Right lobe of liver (tissue), 6 donors: ENCODE data around the gene PPIA. TPM values are rescaled to one million over a fixed set of nuclear protein-coding genes. Genes with fewer than 3 reads are reported as not detected.

Source experiments
- ATAC-seq, 4 donors: fragments of 200-7000 bp; cut with Tn5 transposase; one replicate each; pipeline ENCODE4 v1.9.1; 2020; ENCODE audit warnings: mild to moderate bottlenecking in 4 of 4, moderate library complexity in 4 of 4
- DNase-seq, 3 donors: peaks; one replicate each; pipeline ENCODE4 v3.0.0-alpha.2; 2020
- H3K27ac ChIP-seq, 3 donors: fragments of 200-600 bp; one replicate each; pipeline ENCODE4 v1.8.0; 2022
- H3K27me3 ChIP-seq, 2 donors: fragments of 200-600 bp; one replicate each; pipeline ENCODE4 v1.8.0; 2022
- H3K36me3 ChIP-seq, 4 donors: fragments of 200-600 bp; sonication (generic) in 1 of 4; one replicate each; pipeline versions ENCODE4 v1.5.1 to v1.8.0; 2017 to 2022; ENCODE audit warnings: control low read depth in 1 of 4
- H3K4me1 ChIP-seq, 4 donors: fragments of 200-600 bp; sonication (generic) in 1 of 4; one replicate each; pipeline versions ENCODE4 v1.5.1 to v1.8.0; 2017 to 2022; ENCODE audit warnings: control low read depth in 1 of 4
- H3K4me3 ChIP-seq, 3 donors: fragments of 200-600 bp; one replicate each; pipeline ENCODE4 v1.8.0; 2022
- H3K9me3 ChIP-seq, 4 donors: fragments of 200-600 bp; sonication (generic) in 1 of 4; one replicate each; pipeline versions ENCODE4 v1.5.1 to v1.8.0; 2017 to 2022; ENCODE audit warnings: control low read depth in 1 of 4
- CTCF ChIP-seq, 4 donors: fragments of 200-600 bp in 3 of 4; fragments of 450-650 bp in 1 of 4; IDR thresholded peaks; one replicate each; pipeline versions ENCODE4 v1.5.1 to v1.8.0; 2016 to 2022; ENCODE audit warnings: antibody characterized with exemption in 4 of 4, mild to moderate bottlenecking in 2 of 4
- POLR2A ChIP-seq: fragments of 450-650 bp; IDR thresholded peaks from one replicate; pipeline ENCODE4 v1.6.1; 2017; ENCODE audit warnings: antibody characterized with exemption, mild to moderate bottlenecking
- WGBS: methylation state at CpG from one replicate; pipeline ENCODE4 v1.1.6; 2018; ENCODE audit warnings: low coverage, low lambda C conversion rate; ENCODE audit not compliant: insufficient coverage; ENCODE audit errors: missing lambda C conversion rate; 5-methylcytosine and 5-hydroxymethylcytosine counted together
- intact Hi-C, 2 donors: fragments of 100-400 bp; cut with DNase I; formaldehyde crosslinking; loops; one replicate each; pipeline versions ENCODE4 v1.11.2 to v1.14.1; 2022
- total RNA-seq, 6 experiments: library from RNA; depleted of rRNA in 2 of 6; stranded (reverse); fragments of >200 nt in 2 of 6; fragmentation: NEBNext Ultra II Directional in 3 of 6; extraction: Animal tissue kit (Norgen Biotek cat#: 25700) in 3 of 6; gene quantifications; one replicate each; pipeline versions ENCODE4 v1.1.0 to v1.2.4, GENCODE V29; 2016 to 2023
- donor health status: DM: no; HTN: yes; CAD: no.
- donor health status: DM: no; HTN: no; CAD: no.
- donor health status: DM: no; HTN: no; CAD: no.
- donor health status: DM: no; HTN: yes; CAD: no.
- donor health status: DM: no; HTN: yes; CAD: no.

The PPIA gene
- total RNA-seq, 6 experiments from 2014 or later: 530 to 1,528 (median 637) TPM

- intact Hi-C loops: no loop called here
- Histone ChIP-seq H3K4me3 (no peak overlapping the region), H3K4me1 (peaks cover 0 to 17% (median 7%) of the 10 kb centered on the region in 4 donors), H3K9me3 (no peaks in the 10 kb centered on the region), H3K27ac (no peak overlapping the region), H3K36me3 (peaks cover 0 to 15% (median 2%) of the 10 kb centered on the region in 4 donors), H3K27me3 (no peaks in the 10 kb centered on the region)
- 91% methylated on average over 4 of the region's 11 CpGs for WGBS
- TF ChIP-seq POLR2A (no peak), CTCF (IDR thresholded peaks at IDR 0.05) (no peak)
- DNase-seq (no peak), ATAC-seq (no peak)
Observed at GRCh38 chr7:44754802-44755697, 41.4 kb upstream of the PPIA start.

GRCh38 chr7:44755698-44756627, 40.5 kb upstream of the PPIA start:
- H3K27ac ChIP-seq: no peak overlapping the region

GRCh38 chr7:44756904-44757303, 39.6 kb upstream of the PPIA start:
- ATAC-seq (no peak), DNase-seq (no peak)
- Histone ChIP-seq H3K4me1 (no peaks in the 10 kb centered on the region), H3K36me3 (peaks cover 0 to 23% (median 3%) of the 10 kb centered on the region in 4 donors), H3K9me3 (no peaks in the 10 kb centered on the region), H3K27ac (no peak overlapping the region), H3K27me3 (no peaks in the 10 kb centered on the region), H3K4me3 (no peak overlapping the region)
- no CpG with 5 or more reads among the region's 12 CpGs for WGBS
- no peak for TF ChIP-seq CTCF (IDR thresholded peaks at IDR 0.05)
- no peak for TF ChIP-seq POLR2A
- intact Hi-C loops: no loop called here

More at GRCh38 chr7:44755698-44756627, 40.5 kb upstream of the PPIA start:
- Histone ChIP-seq H3K9me3 (no peaks in the 10 kb centered on the region), H3K27me3 (no peaks in the 10 kb centered on the region), H3K4me1 (peaks cover 0 to 8% (median 4%) of the 10 kb centered on the region in 4 donors), H3K36me3 (peaks cover 0 to 22% (median 3%) of the 10 kb centered on the region in 4 donors), H3K4me3 (no peak overlapping the region)
- DNase-seq (no peak), ATAC-seq (no peak)
- 68% methylated on average over 3 of the region's 17 CpGs for WGBS
- intact Hi-C loops: no loop called here
- TF ChIP-seq CTCF (IDR thresholded peaks at IDR 0.05) (no peak), POLR2A (no peak)

GRCh38 chr7:44757311-44757710, 39.2 kb upstream of the PPIA start:
- H3K27ac ChIP-seq: no peak overlapping the region
- DNase-seq (no peak), ATAC-seq (no peak)
- TF ChIP-seq POLR2A (no peak), CTCF (IDR thresholded peaks at IDR 0.05) (no peak)
- no peaks in the 10 kb centered on the region for H3K4me1 ChIP-seq
- no peak overlapping the region for H3K4me3 ChIP-seq
- no peaks in the 10 kb centered on the region for H3K27me3 ChIP-seq
- no peaks in the 10 kb centered on the region for H3K9me3 ChIP-seq
- H3K36me3 ChIP-seq: peaks cover 0 to 27% (median 3%) of the 10 kb centered on the region in 4 donors
- intact Hi-C loops: no loop called here
- WGBS: 58% methylated on average over 2 of the region's 10 CpGs
